ENCODE data around the gene STARD8. TPM values are rescaled to one million over a fixed set of nuclear protein-coding genes. Genes with fewer than 3 reads are reported as not detected.

STARD8 gene
- total RNA-seq, 1 experiment from 2014 or later = 2.3 TPM

DNA sequence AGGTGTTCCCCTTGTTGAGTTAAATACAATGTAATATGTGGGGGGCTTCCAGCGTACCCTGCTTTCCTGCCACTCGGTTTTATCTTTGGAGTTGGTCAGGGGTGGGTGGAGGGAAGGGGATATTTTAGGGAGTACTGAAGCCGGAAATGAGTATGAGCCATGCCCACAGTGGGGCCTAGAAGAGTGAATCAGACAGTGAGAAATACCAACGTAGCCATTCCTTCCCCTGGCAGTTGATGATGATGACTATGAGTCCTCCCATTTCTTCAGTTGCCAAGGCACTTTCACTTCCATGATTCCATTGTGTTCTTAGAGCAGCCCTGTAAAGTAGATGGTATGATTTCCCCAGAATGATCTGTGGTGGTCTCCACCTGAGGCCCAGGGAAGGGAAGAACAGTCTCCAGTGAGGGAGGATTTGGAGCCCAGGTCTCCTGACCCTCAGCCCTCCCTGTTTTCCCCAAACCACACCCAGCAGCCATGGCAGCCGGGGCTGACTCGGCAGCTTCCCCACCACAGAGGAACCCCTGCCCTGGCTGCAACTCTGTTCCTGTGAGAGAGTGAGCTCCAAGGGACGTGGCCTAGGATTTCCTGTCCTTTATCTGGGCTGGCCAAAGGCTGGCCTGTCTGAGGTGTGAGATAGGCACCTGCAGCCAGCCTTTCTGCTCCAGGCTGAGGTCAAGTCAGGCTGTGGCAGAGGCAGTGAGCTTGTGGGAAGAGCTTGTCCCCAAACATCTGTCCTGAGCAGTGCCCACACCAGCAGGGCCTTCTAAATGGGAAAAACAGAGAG lies 52.7 kb downstream of the STARD8 start:
- Histone ChIP-seq H3K27ac (peak overlapping the region; percentile 76), H3K9me3 (replicated peaks) (no peaks in the 10 kb centered on the region), H3K27me3 (replicated peaks) (no peaks in the 10 kb centered on the region), H3K4me1 (replicated peaks) (peaks cover 10% of the 10 kb centered on the region), H3K36me3 (no peaks in the 10 kb centered on the region), H3K4me3 (no peak overlapping the region)
- peak in 1 of 2 experiments; percentile 31 for DNase-seq (ENCODE audit: low read depth in 1 of 2, low spot score in 2 of 2)

- Histone ChIP-seq H3K4me3 (no peak overlapping the region), H3K36me3 (no peaks in the 10 kb centered on the region), H3K27me3 (replicated peaks) (no peaks in the 10 kb centered on the region), H3K9me3 (replicated peaks) (no peaks in the 10 kb centered on the region), H3K27ac (no peak overlapping the region), H3K4me1 (replicated peaks) (peaks cover 10% of the 10 kb centered on the region)
- DNase-seq (ENCODE audit: low read depth in 1 of 2, low spot score in 2 of 2) = no peak
These were observed 55.9 kb downstream of the STARD8 start for GRCh38 chrX:68703369-68703768.

DNA sequence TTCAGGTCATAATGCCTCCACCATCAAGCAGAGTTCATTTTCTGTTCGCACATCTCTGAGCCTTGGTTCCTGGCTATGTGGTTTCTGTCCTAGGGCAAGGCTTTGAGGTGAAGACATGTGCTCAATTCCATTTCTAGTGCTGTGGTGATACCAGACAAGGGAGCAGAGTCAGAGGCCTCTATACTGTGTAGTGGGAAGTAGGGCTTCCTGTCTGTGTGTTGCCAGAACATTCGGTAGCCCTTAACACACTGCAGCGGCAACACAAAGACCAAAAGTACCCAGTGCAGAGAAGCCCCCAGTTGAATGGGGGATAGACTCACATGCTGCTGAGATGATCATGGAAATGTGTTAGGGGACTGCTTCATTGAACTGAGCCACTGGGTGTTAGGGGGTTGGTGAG lies 56.4 kb downstream of the STARD8 start:
- DNase-seq (ENCODE audit: low read depth in 1 of 2, low spot score in 2 of 2) = no peak
- Histone ChIP-seq H3K27me3 (replicated peaks) (no peaks in the 10 kb centered on the region), H3K36me3 (no peaks in the 10 kb centered on the region), H3K27ac (no peak overlapping the region), H3K4me3 (no peak overlapping the region), H3K9me3 (replicated peaks) (no peaks in the 10 kb centered on the region), H3K4me1 (replicated peaks) (peaks cover 10% of the 10 kb centered on the region)

- no peaks in the 10 kb centered on the region for H3K27me3 ChIP-seq (replicated peaks)
- H3K36me3 ChIP-seq = no peaks in the 10 kb centered on the region
- H3K27ac ChIP-seq = no peak overlapping the region
- no peak for DNase-seq (ENCODE audit: low read depth in 1 of 2, low spot score in 2 of 2)
- no peak overlapping the region for H3K4me3 ChIP-seq
- H3K9me3 ChIP-seq (replicated peaks) = no peaks in the 10 kb centered on the region
- H3K4me1 ChIP-seq (replicated peaks) = no peaks in the 10 kb centered on the region
These were observed 58.5 kb downstream of the STARD8 start for GRCh38 chrX:68705986-68706385.

DNA sequence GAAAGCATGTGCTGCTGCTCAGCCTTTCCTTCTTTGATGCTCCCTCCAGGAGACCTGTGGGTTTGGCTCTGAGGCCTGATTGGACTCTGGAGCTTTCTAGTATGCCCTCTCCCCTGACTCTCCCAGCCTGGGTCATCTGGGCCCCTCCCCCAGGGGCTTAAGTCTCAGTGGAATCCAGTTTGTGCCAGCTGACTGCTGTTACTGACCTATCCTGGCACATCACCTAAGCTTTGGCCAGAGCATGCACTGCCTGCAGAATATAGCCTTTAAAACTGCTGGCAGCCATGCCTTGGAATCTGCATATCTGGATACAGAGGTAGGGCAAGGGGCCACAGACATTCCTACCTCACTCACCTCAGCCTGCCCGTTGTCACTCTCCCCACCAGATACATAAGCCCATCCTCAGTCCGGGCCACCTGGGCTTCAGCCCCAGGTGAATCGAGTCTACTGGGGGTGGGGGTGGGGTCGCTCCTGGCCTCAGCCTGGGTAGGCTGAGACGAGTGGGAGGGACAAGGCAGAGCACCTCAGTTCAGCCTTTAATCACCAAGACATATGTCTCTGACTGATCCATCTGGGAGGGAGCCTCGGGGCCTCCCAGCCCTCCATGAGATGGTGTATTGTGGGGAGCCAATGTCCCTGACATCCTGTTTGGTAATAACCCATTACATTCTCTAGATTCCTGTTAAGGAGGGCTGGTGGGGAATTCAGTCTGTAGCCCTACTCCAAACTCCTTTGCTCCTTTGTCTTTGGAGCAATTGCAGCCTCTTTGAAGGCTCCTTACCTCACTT lies 61.2 kb downstream of the STARD8 start:
- H3K4me3 ChIP-seq = no peak overlapping the region
- no peak for DNase-seq (ENCODE audit: low read depth in 1 of 2, low spot score in 2 of 2)

DNA sequence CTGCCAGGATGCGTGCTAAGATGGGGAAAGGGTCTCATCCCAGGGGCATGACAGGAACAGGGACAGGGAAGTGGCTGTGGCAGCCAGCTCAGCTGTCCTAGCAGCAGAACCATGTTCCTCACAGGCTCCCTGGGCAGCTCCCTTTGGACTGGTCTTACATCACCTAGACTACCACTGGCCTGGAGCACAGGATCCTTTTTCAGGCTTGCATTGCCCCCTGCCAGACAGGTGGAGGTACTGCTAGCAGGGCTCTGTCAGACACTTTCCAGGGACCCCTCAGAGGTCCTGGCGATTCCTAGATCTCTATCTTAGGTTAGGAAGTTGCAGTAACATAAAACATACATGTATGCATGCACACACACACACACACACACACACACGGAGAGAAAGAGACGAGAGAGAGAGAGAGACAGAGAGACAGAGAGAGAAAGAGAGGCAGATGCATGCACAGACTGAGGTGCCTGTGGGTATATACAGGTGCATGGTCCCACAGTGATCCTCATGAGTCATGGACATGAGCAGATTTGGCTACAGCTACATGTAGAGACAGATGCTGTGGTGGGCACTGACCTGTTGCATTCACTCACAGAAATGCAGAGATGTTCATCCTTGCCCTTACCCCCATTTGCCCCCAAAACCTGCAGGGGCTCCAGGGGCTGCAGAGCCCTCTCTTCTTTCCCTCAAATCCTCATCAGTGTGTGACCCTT lies 63.6 kb downstream of the STARD8 start:
- no peaks in the 10 kb centered on the region for H3K9me3 ChIP-seq (replicated peaks)
- DNase-seq (ENCODE audit: low read depth in 1 of 2, low spot score in 2 of 2) = no peak
- H3K27ac ChIP-seq = no peak overlapping the region
- H3K36me3 ChIP-seq = no peaks in the 10 kb centered on the region
- H3K27me3 ChIP-seq (replicated peaks) = no peaks in the 10 kb centered on the region
- no peaks in the 10 kb centered on the region for H3K4me1 ChIP-seq (replicated peaks)
- no peak overlapping the region for H3K4me3 ChIP-seq

More for the DNA sequence above, 61.2 kb downstream of the STARD8 start:
- no peaks in the 10 kb centered on the region for H3K27me3 ChIP-seq (replicated peaks)
- no peaks in the 10 kb centered on the region for H3K36me3 ChIP-seq
- no peak overlapping the region for H3K27ac ChIP-seq
- no peaks in the 10 kb centered on the region for H3K4me1 ChIP-seq (replicated peaks)
- no peaks in the 10 kb centered on the region for H3K9me3 ChIP-seq (replicated peaks)

DNA sequence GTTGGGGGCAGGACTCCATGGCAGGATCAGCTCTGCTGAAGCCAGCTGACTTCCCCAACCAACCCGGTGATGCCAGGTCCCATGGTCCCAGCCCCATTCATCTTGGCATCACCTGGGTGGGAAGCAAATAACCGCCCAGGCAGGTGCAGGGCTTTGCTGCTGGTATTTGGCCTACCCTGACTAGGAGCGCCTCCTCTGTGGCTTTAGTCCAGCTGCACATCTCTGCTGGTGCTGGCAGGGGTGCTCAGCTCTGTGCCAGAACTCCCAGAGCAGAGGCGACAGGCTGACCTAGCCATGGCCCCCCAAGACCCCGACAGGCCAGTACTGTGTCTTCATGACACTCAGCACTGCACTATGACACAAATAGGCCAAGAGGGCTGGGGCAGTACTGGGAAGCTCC lies 64.4 kb downstream of the STARD8 start:
- Histone ChIP-seq H3K27me3 (replicated peaks) (no peaks in the 10 kb centered on the region), H3K4me1 (replicated peaks) (no peaks in the 10 kb centered on the region), H3K9me3 (replicated peaks) (no peaks in the 10 kb centered on the region), H3K27ac (no peak overlapping the region), H3K4me3 (no peak overlapping the region), H3K36me3 (no peaks in the 10 kb centered on the region)
- no peak for DNase-seq (ENCODE audit: low read depth in 1 of 2, low spot score in 2 of 2)

DNA sequence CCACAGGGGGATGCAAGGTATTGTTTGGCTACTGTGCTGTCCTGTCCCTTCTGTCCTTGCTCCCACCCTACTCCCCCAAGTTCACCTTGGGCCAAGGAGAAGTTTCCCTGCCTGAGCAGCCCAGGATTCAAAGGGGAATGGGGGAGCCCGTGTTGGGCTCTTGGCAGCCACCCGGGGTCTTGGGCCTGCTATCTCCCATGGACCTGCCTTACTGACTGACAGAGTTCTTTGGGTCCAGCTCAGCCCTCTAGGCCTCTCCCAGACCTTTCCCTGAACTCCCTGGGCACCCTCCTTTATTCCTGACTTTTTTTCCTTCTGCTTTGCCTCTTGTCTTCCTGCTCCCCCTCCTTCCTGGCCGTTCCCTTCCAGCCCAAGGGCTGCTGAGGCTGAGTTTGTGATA lies 67.4 kb downstream of the STARD8 start:
- no peak overlapping the region for H3K27ac ChIP-seq
- H3K27me3 ChIP-seq (replicated peaks) = no peaks in the 10 kb centered on the region
- H3K9me3 ChIP-seq (replicated peaks) = no peaks in the 10 kb centered on the region
- no peaks in the 10 kb centered on the region for H3K4me1 ChIP-seq (replicated peaks)
- H3K4me3 ChIP-seq = no peak overlapping the region
- DNase-seq (ENCODE audit: low read depth in 1 of 2, low spot score in 2 of 2) = no peak
- no peaks in the 10 kb centered on the region for H3K36me3 ChIP-seq

DNA sequence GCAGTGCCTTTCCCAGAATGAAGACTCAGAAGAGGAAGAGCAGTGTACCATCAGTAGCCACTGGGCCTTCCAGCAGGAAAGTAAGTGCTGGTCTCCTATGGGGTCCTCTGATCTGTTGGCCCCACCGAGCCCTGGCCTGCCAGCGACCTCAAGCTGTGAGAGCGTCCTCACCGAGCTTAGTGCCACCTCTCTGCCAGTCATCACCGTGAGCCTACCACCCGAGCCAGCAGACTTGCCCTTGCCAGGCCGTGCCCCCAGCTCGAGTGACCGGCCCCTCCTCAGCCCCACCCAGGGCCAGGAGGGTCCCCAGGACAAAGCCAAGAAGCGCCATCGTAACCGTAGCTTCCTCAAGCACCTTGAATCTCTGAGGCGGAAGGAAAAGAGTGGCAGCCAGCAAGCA lies 69.7 kb downstream of the STARD8 start:
- H3K27me3 ChIP-seq (replicated peaks) = no peaks in the 10 kb centered on the region
- no peaks in the 10 kb centered on the region for H3K9me3 ChIP-seq (replicated peaks)
- DNase-seq (ENCODE audit: low read depth in 1 of 2, low spot score in 2 of 2) = no peak
- H3K4me3 ChIP-seq = no peak overlapping the region
- H3K27ac ChIP-seq = no peak overlapping the region
- no peaks in the 10 kb centered on the region for H3K4me1 ChIP-seq (replicated peaks)
- no peaks in the 10 kb centered on the region for H3K36me3 ChIP-seq

GRCh38 chrX:68717663-68718442 lies 70.4 kb downstream of the STARD8 start:
- no peaks in the 10 kb centered on the region for H3K4me1 ChIP-seq (replicated peaks)
- DNase-seq (ENCODE audit: low read depth in 1 of 2, low spot score in 2 of 2) = peak in 1 of 2 experiments; percentile 16
- no peaks in the 10 kb centered on the region for H3K27me3 ChIP-seq (replicated peaks)
- no peaks in the 10 kb centered on the region for H3K9me3 ChIP-seq (replicated peaks)
- no peak overlapping the region for H3K4me3 ChIP-seq
- H3K27ac ChIP-seq = no peak overlapping the region
- no peaks in the 10 kb centered on the region for H3K36me3 ChIP-seq

DNA sequence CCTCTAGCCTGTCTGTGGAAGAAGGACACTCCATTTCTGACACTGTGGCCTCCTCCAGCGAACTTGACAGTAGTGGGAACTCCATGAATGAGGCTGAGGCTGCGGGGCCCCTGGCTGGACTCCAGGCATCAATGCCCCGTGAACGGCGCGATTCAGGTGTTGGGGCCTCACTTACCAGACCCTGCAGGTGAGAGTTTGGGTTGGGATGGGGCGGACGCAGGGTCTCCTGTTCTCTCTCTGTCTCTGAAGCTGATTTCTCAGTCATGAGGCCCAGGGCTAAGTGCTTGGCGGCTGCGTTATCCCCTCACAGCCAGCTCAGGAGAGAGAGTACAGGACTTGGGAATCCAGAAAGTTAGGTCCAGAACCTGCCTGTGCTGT lies 71.0 kb downstream of the STARD8 start:
- DNase-seq (ENCODE audit: low read depth in 1 of 2, low spot score in 2 of 2) = peak in 1 of 2 experiments; percentile 10
- Histone ChIP-seq H3K27ac (no peak overlapping the region), H3K36me3 (no peaks in the 10 kb centered on the region), H3K9me3 (replicated peaks) (no peaks in the 10 kb centered on the region), H3K4me3 (no peak overlapping the region), H3K27me3 (replicated peaks) (no peaks in the 10 kb centered on the region), H3K4me1 (replicated peaks) (no peaks in the 10 kb centered on the region)

GRCh38 chrX:68719181-68719903 lies 71.9 kb downstream of the STARD8 start:
- no peak overlapping the region for H3K4me3 ChIP-seq
- no peaks in the 10 kb centered on the region for H3K27me3 ChIP-seq (replicated peaks)
- H3K27ac ChIP-seq = no peak overlapping the region
- H3K4me1 ChIP-seq (replicated peaks) = no peaks in the 10 kb centered on the region
- no peaks in the 10 kb centered on the region for H3K36me3 ChIP-seq
- no peaks in the 10 kb centered on the region for H3K9me3 ChIP-seq (replicated peaks)
- DNase-seq (ENCODE audit: low read depth in 1 of 2, low spot score in 2 of 2) = peak in 1 of 2 experiments; percentile 13
